Fibroblast of skin of left biceps (primary cell): Measurements from ENCODE around the gene DTX1.
"Not testable (repeated sequence)": the region's sequence is repeated elsewhere in the genome, so short reads cannot be mapped to it uniquely, and the experiment has no call there.

Source experiments
- DNase-seq, 2 experiments: peaks; one replicate each; pipeline ENCODE4 v3.0.0-alpha.2; 2013; ENCODE audit warnings: low read depth in 2 of 2

DTX1 gene

DNA sequence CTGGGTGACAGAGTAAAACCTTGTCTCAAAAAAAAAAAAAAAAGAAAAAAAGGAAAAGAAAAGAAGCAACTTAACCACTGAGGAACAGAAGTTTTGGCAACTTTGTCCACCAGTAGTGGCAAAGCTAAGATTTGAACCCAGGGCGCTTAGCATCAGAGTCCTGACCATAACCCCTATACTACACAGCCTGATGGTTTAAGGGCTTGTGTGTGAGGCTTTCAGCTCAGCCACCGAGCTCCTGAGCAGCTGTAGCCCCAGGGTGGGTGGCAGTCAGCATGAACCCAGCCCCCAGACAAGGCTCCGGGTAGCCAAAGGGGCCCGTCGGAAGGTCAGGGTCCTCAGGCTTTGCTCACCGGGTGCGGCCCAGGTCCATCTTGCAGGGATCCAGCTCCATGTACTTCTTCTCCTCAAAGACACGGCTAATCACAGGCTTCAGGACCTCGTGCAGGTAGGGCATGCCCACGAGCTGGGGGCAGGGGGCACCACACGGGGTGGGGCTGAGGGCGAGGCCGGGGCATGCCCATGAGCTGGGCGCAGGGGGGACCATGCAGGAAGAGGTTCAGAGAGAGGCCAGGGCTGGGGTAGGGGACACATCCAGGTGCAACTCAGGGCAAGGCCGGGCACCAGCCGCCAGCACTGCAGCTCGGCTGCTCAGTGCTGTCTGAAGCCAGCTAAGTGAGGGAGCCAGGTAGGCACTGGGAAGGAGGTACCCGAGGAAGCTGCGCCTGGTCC is 58.1 kb downstream of the DTX1 start:
- DNase-seq = no peak

DNA sequence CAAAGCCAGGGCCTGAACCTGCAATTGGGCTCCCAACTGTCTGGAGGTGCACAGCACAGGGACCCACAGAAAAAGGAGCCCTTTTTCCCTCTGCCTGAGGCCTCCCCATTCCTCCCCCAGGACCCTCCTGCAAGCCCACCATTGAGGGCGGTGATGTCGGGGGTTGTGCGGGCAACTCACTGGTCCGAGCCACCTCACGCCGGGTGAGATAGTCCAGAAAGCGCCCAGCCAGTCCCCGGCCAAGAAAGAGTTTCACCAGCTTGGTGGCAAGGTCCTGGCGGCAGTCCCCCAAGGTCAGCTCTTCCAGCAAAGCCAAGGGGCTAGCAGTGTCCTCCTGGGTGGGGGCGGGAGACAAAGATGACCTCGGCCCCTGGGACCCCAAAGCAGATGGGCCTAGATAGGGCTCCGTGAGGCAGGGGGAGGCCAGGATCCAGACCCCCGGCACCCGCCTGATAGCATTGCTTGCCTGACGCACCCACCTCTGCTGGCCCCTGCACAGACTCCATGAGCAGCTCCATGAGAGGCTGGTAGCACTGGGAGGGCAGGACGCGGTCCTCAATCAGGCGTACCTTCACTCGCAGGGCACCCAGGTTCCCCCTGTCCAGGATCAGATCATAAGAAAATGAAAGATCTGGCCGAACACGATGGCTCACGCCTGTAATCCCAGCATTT is 59.1 kb downstream of the DTX1 start:
- no peak for DNase-seq

DNA sequence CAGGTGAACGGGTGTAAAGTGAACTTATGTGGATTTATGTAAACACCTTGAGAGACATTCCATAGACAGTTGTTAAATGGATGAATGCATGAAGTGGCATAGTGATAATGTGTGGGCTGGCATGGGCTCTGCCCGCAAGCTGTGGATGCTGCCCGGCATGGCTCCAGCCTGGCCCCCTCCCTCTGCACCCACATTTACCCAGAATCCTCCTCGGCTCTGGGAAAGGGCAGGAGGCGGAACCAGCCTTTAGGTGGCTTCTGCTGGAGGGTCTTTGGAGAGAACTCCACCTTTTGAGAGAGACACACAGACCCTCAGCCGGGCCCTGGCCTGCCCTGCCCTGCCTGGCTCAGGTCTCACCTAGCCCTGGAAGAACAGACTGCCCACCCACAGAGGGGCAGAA is 60.3 kb downstream of the DTX1 start:
- DNase-seq = no peak

DNA sequence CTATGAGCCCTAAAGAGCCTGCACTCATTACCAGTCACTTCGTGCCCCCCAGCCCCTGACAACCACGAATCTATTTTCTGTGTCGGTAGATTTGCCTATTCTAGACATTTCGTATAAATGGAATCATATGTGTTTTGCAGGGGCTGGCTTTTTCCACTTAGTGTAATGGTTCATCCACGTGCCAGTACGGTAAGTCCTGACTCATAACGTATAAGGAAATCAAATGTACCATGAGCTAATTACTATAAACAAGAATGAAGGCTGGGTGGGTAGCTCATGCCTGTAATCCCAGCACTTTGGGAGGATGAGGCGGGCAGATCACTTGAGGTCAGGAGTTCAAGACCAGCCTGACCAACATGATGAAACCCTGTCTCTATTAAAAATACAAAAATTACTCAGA is 61.2 kb downstream of the DTX1 start:
- DNase-seq = not testable (repeated sequence)

DNA sequence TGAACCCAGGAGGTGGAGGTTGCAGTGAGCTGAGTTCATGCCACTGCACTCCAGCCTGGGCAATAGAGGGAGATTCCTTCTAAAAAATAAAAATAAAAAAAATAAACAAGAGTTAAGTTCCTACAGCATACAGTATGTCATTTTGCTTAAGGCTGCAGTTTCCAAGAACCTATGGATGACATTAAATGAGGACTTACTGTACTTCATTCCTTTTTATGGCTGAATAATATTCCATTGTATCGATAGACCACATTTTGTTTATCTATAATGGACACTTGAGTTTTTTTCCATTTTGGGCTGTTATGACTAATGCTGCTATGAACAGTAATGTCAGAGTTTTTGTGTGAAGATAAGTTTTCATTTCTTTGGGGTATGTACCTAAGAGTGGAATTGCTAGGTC is 61.6 kb downstream of the DTX1 start:
- DNase-seq = no peak

DNA sequence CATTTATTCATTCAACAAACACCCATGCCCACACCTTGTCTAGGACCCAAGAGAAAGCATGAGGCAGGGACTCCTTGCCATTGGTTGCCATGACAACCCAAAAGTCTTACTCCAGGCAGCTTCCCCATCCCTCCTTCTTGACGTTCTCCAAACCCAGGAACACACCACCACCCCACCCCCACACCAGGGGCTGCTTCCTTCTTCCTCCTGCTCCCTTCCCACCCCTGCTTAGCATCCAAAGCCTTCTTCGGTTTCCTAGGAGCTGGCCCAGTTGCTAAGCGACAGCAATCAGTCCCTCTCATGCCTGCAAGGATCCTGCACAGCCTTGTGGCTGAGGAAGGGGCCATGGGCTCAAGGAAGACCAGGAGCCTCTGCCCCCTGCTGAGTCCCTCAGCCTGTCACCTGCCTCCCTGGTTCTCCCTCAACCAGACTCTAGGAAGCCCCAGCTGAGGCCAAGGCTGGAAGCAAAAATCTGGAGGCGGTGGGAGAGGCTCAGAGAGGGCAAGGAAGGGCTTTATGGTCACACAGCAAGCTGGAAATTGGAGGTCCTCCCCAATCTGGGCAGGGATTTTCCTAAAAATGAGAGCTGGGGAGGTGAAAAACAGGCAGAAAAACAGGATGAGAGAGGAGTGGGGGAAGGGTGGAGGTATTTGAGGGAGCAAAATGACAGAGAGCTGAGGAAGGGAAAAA is 63.6 kb downstream of the DTX1 start:
- no peak for DNase-seq

DNA sequence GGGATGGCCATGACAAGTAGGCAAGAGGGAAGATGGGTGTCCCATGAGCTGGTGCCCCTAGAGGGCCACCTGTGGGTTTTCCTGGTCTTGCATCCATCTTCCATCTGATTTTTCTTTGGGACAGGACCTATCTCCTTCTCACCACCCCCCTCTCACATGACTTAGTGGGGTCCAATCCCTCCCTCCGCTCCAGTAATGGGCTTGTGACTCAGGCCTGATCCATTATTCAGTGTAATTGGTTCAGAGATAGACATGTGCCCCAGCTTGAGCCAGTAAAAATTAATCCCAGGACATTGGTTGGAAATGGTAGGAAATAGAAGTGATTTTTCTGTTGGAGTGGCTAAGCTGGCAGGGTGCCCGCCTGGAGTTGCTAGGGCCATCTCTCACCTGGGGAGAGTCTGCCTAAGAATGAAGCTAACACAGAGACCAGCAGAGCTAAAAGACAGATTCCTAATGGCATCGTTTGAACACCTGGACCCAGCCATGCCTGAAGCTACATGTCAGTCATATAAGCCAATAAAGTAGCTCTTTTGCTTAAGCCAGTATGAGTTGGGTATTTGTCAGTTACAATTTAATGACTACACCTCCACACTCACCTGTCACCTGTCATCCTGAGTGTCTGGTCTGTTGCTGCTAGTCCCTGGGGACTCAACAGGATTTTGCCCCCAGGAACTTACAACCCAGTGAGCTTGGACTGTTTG is 64.3 kb downstream of the DTX1 start:
- DNase-seq = no peak

DNA sequence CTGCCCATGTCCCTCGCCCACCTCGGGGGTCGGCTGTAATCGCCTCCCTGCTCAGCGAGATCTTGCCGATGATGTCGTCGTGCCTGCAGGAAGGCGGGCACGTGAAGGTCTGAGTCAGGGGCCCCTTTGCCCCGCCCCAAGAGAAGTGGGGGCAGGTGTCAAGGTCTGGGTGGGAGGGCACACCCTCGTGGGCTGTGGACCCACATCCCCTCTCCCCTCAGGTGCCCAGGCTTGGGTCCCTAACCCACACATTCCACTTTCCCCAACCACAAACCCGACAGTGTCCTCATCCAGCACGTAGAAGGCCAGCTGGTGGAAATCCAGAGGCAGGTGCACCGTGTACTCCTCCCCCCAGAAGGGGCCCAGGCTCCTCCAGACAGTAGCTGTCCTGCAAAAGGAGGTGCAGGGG is 71.3 kb downstream of the DTX1 start:
- DNase-seq = no peak

DNA sequence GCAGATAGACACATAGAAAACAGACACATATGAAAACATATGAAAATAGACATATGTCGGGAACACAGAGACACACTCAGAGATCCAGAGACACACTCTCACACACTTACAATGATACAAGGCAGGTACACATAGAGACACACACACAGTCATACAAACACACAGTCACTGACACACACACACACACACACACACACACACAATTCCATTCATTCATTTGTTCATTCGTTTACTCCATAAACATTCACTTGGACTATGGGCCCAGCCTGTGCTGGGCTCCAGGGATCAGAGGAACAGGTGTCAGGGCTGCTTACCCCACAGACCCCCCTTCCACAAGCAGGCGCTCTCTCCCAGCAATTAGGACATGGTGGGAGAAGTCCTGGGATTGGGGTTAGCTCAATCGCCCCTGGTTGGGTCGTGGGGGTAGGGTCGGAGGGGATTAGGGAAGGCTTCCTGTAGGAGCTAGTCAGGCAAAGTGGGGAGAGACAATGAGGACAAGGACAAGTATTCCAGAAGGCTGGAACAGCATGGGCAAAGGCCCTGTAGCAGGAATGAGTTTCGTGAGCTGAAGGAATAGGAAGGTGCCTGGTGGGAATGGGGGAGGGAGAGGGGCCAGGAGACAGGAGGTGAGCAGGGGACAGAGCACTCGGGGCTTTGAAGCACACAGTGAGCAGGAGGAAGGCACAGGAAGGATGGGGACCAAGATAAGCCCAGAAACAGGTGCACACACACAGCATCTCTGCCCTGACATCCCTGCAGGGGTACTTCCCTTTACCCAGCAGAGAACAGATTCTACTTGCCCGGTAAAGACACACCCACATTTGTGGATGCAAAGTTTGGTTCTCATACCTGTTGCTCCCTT is 72.5 kb downstream of the DTX1 start:
- no peak for DNase-seq

DNA sequence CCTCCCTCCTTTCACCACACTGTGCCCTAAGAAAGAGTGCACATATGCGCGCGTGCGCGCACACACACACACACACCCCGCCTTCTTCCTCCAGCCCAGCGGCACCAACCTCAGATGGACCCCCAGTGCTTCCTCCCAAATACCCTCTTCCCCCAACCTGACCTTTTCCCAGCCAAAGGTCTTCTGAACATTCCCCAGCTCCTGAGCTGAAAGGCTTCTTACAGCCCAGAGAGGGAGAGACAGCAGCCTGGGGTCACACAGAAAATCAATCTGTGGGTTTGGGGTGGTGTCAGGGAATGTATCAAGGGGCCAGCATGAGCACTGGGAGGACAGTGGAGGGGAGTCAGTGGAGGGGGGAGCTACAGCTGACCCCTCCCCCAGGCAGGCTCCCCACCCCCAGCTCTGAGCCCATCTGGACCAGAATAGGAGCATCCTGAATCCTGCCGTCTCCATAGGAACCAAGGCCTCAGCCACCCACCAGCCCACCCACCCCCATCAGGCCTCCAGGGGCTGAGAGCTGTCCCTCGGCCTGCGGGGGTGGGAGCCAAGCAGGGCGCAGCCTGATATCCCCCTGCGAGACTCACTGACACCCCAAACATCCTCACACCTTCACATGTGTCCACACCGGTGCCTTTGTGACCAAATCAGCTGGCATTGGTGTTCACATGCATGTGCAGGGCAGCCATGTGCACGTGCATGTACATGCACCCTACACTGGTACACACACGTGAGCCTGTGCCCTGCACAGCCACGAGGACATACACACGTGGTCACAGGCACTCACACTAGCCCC is 73.3 kb downstream of the DTX1 start:
- DNase-seq = no peak

DNA sequence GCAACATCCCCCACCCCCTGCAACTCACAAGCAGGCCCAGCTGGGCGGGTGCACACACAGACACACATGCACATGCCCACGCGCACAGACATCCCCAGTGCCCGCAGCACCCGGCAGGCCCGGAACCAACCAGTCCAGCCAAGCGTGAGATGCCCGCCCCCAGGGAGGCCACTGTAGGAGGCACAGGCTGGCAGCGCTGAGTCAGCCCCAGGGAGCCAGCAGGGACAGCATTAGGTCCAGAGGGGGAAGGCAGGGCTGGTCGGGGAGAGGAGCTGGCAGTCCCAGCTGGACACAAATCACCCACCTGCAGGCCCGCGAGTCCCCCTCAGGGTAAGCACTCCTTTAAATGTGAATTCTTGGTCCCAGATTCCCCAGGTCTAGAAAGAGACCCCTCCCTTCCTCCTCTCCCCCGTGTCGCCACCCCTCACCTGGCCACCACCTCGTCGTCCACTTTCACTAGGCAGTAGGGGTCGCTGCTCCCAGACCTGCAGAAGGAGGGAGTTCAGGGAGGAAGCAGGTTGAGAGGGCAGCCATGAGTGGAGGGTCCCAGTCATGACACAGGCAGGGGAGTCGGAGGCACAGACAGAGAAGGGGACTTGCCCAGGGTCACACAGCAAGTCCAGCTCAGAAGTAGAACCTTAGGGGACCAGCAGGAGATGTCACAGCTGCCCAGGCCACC is 74.1 kb downstream of the DTX1 start:
- DNase-seq = no peak

DNA sequence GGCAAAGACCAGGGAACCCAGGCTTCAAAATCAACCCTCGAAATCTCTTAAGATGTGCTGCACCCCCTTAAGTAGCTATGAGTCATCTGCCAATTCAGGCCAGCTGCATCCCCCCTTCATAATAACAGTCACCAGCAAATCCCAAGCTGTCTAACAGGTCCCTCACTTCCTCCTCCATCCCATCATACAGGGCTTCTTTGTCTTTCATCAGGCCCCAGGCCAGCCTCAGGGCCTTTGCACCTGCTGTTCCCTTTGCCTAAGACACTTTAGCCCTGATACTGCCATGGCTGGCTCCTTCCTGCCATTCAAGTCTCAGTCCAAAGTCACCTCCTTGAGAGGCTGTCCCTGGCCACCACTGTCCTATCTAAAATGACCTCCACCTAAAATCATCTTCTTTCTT is 75.0 kb downstream of the DTX1 start:
- DNase-seq = no peak

DNA sequence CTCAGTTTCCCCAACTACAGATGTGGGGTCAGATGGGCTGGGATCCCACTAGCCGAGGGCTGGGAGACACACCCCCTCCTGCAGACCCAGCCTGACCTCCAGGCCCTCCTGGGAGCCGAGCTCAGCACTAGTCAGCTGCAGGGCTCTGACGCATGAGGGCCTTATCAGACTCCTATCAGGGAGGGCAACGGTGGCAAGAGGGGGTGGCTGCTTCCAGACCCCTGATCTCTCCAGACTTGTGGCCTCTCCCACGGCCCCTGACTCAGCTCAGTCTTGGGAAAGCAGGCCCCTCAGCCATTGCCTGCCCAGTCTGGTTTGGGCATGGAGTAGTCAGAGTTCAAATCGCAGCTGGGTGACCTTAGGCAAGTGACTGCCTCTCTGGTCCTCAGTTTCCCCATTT is 76.5 kb downstream of the DTX1 start:
- no peak for DNase-seq

DNA sequence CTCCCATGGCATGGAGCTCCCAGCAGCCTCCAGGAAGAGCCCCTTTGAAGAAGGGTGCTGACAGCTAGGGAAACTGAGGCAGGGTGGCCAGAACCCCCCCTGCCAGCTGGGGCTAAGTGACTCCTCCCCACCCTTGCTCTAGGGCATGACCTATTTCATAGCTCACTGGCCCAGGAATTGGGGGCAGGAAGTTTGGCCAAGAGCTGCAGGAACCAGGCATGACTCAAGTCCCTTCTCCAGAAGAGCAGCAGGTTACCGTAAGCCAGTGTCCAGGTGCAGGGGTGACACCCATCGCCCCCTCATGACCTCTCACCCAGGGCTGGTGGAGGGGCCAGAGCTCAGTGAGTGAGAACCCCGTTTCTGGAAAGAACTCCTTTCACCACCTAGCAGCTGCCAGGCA is 77.1 kb downstream of the DTX1 start:
- DNase-seq = no peak

DNA sequence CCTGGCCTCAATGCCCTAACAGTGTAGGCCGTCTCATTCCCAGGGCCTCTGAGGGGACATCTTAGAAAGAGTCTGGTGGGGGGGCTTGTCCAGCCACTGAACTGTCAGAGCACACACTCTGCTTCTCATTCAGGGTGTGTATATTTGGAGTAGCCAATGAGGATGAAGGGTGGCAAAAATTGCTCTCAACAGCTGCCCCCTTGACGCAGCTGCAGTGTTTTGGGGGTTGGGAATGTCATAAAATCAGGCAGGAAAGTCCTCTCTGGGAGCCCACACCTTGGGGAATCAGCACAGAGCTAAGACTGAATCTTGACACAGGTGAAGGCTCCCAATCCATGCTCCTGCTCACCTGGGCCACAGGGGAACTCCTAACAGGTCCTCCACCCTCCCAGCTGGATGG is 77.5 kb downstream of the DTX1 start:
- DNase-seq = no peak

DNA sequence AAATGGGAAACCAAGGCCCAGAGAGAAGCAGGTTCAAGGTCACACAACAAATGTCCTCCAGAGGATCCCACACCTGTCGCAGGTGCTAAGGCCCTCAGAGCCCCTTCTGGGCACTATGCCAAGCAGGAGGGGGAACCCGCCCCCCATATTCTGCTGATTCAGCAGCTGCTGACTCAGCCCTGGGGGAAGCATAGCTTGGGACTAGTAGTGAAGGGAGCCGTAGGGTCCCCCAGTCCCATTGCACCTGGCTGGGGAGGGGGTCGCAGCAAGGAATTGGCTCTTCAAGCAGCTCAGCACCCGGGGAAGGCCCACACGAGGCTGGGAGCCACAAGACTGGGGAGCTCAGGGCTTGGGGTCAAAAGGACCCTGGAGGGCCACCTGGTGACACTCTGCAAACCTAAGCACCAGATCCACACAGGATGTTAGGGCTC is 78.0 kb downstream of the DTX1 start:
- no peak for DNase-seq

DNA sequence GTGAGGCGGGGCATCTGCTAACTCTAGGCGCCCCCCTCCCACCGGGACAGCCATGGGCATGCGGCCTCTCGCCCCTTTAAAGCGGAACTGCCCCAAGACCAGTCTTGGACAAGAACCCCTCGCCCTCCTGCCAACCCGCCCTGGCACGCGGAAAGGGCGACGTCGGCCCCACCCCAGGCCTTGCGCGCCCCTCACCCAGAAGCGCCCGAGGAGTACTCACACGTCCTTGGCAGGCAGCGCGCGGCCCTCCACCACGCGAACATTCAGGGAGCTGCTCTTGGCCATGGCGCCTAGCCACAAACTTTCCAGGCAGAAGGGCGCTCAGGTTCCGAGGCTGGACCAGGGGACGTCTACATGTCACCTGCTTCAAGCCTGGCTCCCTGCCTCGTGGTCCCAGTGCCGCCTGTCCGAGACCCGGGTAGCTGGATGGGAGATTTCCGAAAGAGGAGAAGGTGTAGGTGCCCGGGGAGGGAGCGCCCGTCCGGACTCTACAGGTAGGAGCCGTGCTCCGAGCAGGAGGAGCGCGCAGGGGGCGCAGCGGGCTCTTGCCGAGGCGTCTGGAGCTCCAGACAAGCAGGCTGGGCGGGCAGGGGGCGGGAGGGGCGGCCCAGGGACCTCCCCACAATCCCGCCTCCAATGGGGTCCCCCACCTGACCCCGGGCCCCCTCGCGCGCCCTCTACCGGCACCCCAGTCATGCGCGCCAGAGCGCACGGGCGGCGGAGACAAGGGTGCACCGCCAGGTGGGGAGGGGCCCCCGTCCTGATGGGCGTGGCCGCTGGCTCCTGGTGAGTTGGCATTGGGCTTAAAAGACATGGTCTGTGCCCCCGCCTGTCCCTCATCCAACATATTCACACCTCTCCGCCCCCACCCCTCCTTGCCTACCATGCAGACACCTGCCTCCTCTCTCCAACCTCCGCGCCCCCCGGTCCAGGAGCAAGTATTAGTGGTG is 78.9 kb downstream of the DTX1 start, which contains the start of gene RASAL1:
RASAL1 (minus strand) TSS at position 584 of the 950 bp plus-strand sequence; CDS start at position 285, 299 bp downstream.
- DNase-seq = no peak

DNA sequence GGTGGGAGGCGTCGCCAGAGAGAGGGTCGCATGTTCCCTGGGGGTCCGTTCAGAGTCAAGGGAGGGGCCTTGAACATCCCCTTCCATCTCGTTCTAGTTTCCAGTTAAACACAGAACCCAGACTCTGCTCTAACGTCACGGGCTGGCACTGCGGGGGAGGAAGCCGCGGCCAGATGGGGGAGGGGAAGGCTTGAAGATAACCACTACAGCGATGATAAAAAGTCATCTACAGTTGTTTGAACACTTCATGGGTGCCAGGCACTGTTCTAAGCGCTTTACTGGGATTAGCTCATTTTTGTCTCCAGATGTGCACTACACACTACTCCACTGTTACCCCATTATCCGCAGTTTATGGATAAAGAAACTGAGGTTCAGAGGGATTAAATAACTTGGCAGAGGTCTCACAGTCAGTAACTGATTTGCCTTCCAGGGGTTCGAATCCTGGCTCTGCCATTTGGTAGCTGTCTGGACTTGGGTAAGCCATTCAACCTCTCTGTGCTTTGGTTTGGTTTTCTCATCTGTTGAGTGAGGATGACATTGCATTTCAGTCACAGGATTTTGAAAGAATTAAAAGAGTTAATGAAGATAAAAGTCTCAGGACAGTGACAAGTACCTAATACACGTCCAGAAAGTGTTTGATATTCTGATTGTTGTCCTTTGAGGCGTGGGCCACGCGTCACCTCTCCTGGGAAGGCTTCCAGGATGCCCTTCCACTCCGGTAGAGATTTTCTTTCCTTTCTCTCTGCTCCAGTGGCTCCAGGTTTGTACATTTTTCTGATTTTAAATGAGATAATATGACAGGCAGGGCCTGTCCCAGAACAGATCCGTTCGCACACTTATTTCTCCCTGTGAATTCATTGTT is 79.8 kb downstream of the DTX1 start:
- no peak for DNase-seq
